ENCODE data around the gene ANKRD33B. TPM values are rescaled to one million over a fixed set of nuclear protein-coding genes. Genes with fewer than 3 reads are reported as not detected.

Gene ANKRD33B
- total and polyA plus RNA-seq, 11 donors: 0.98 to 33.8 (median 4.9) TPM

- intact Hi-C loops (cut with DNase I): no loop called here
- Histone ChIP-seq H3K27ac (no peak overlapping the region), H3K4me3 (no peak overlapping the region), H3K36me3 (no peaks in the 10 kb centered on the region), H3K9me3 (no peaks in the 10 kb centered on the region), H3K27me3 (no peaks in the 10 kb centered on the region), H3K4me1 (peaks cover 0 to 13% (median 0%) of the 10 kb centered on the region in 12 donors)
- TF ChIP-seq, protein P1, sequence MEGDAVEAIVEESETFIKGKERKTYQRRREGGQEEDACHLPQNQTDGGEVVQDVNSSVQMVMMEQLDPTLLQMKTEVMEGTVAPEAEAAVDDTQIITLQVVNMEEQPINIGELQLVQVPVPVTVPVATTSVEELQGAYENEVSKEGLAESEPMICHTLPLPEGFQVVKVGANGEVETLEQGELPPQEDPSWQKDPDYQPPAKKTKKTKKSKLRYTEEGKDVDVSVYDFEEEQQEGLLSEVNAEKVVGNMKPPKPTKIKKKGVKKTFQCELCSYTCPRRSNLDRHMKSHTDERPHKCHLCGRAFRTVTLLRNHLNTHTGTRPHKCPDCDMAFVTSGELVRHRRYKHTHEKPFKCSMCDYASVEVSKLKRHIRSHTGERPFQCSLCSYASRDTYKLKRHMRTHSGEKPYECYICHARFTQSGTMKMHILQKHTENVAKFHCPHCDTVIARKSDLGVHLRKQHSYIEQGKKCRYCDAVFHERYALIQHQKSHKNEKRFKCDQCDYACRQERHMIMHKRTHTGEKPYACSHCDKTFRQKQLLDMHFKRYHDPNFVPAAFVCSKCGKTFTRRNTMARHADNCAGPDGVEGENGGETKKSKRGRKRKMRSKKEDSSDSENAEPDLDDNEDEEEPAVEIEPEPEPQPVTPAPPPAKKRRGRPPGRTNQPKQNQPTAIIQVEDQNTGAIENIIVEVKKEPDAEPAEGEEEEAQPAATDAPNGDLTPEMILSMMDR (IDR thresholded peaks at IDR 0.05): no peak
- no peak for TF ChIP-seq POLR2A (IDR thresholded peaks at IDR 0.05)
- DNase-seq (no peak), ATAC-seq (no peak)
- WGBS, 4 donors: 81 to 94% (median 83%) methylated on average over 6 of the region's 6 CpGs
Measured at GRCh38 chr5:10667431-10668057, 103.7 kb downstream of the ANKRD33B start.

DNA sequence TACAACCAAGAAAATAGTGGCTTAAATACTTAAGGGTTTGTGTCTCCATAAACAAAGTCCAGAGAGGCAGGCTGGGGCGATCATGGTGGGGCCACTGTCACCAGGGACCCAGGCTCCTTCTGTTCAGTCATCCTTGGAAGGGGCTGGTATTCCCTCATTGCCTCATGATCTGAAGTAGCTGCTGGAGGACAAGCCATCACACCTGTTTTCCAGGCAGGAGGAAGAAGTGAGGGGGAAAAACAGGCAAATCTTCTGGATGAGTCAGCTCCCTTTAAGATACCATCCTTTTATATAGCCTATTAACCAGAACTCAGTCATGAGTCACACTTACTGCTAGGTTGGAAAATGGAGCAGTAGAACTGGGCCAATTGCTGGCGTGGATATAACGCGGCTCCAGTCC is 104.8 kb downstream of the ANKRD33B start:
- Histone ChIP-seq H3K9me3 (no peaks in the 10 kb centered on the region), H3K36me3 (no peaks in the 10 kb centered on the region), H3K27me3 (no peaks in the 10 kb centered on the region), H3K4me1 (peaks cover 0 to 10% (median 0%) of the 10 kb centered on the region in 12 donors), H3K4me3 (no peak overlapping the region), H3K27ac (no peak overlapping the region)
- DNase-seq: no peak
- TF ChIP-seq, protein P1 (IDR thresholded peaks at IDR 0.05): no peak
- no peak for TF ChIP-seq POLR2A (IDR thresholded peaks at IDR 0.05)
- 75 to 92% (median 84%) methylated on average over 4 of the region's 4 CpGs for whole genome bisulfite sequencing, 4 donors
- intact Hi-C loops (cut with DNase I): no loop called here
- ATAC-seq: no peak

- no peak for DNase-seq
- Histone ChIP-seq H3K9me3 (no peaks in the 10 kb centered on the region), H3K36me3 (no peaks in the 10 kb centered on the region), H3K27ac (no peak overlapping the region), H3K4me3 (no peak overlapping the region), H3K4me1 (peaks cover 0 to 6% (median 0%) of the 10 kb centered on the region in 12 donors), H3K27me3 (peaks cover 0 to 7% (median 0%) of the 10 kb centered on the region in 9 donors)
- no peak for ATAC-seq
- intact Hi-C loops (cut with DNase I): no loop called here
- 89 to 95% (median 94%) methylated on average over 1 of the region's 1 CpG for WGBS, 4 donors
- TF ChIP-seq, protein P1 (IDR thresholded peaks at IDR 0.05): no peak
- TF ChIP-seq POLR2A (IDR thresholded peaks at IDR 0.05): no peak
Measured at GRCh38 chr5:10669983-10670382, 106.1 kb downstream of the ANKRD33B start.

DNA sequence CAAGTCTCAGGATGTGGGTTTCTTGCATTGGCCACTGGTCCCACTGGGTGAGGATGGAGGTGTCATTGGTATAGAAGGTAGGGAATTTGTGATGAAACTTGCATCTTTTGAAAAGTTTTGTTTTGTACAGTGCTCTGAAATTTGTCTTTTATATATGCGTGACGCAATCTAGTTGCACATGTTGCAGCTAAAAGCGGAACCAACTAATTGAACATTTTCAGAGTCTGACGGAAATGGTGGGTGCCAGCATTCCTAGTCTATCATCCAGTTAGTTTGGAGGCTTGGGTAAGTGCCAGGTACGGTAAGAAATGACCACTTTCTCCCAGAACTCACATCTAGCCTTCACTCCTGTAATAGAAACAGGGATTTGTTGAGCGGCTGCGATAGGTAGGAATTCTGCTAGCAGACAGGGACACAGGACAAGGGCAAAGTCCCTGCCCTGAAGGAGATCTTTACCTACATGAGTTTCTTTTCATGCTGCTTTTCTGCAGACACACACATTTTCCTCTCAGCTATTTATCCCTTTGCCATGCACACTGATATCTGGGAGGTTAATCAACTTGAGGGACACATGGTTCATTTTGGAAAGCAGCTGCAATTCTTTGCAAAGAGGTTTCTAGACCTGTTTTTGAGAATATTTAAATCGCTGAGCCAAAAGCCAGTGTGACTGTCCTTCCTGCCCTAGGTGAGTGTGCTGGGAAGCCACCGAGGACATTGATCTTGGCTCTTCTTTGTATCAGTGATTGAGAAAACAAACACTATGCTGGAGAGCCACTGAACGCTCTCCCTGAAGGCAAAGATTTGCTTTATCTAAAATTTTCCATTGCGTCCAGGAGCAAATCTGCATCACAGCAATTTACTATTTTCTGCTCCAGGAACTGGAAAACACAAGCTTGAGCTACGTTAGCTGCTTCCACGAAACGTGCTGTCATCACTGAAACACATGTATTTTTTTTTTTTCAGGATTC is 107.5 kb downstream of the ANKRD33B start:
- DNase-seq (no peak), ATAC-seq (no peak)
- intact Hi-C loops (cut with DNase I): no loop called here
- no peak overlapping the region for H3K4me3 ChIP-seq
- H3K4me1 ChIP-seq: peaks cover 0 to 6% (median 0%) of the 10 kb centered on the region in 12 donors
- H3K27ac ChIP-seq: no peak overlapping the region
- 63 to 71% (median 69%) methylated on average over 14 of the region's 14 CpGs for WGBS, 4 donors
- H3K27me3 ChIP-seq: peaks cover 0 to 7% (median 0%) of the 10 kb centered on the region in 9 donors
- TF ChIP-seq, protein P1 (IDR thresholded peaks at IDR 0.05): no peak
- no peaks in the 10 kb centered on the region for H3K9me3 ChIP-seq
- H3K36me3 ChIP-seq: no peaks in the 10 kb centered on the region

Data from heart left ventricle (tissue), 16 donors.